NCI-H2107 treated with DMSO at 0.1 percent for 48 hours (cell line): ENCODE data around the gene LRRC75B.
"Not testable (repeated sequence)": the region's sequence is repeated elsewhere in the genome, so short reads cannot be mapped to it uniquely, and the experiment has no call there.

Experiments used
- DNase-seq: peaks from one replicate; lab custom pipeline; 2025; ENCODE audit not compliant: unreplicated experiment; lab: John Stamatoyannopoulos, UW

The LRRC75B gene

DNA sequence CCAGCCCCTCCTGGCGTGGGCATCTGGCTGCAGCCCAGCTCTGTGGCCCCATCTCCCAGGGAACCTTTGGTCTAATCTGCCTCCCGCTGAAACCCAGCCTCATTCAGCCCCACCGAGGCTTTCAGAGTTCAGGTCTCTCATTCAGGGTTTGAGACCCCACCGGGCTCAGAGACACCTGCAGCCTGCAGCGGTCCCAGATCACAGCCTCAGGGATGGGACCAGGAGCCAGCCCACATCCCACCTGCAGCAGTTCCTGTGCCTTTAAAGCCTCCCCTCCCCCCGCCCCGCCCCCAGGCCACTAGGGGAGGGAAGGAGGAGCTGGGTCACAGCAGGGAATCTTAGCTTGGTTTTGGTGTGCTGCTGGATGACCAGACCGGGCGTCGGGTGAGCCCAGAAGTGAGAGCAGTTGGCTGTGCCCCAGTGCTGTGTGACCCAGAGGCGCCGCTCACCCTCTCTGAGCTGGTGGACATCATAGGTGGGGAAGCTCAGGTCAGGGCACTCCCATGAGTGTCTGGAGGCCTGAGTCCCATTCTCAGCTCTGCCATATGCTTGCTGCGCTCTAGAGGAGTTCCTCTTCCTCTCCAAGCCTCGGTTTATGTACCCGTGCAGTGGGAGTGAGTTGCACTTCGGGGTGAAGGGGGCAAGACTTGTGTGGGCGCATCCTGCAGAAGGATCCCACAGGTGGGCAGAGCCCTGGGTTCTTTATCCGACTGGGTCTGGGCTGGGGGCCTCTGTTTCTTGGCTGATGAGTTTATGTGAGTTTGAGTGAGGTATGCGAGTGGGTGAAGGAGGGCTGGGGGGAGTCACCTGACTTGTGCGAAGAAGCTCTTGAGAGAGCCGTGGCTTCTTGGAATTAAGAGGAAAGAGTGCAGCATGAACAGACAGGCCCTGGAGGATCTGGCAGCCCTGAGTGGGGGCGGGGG, 10.2 kb upstream of the LRRC75B start, which contains the start of gene GGT1:
TSS of gene GGT1 (plus strand) at position 347 of the 923 bp plus-strand sequence. CDS start 7,889 bp downstream, outside the sequence.
- not testable (repeated sequence) for DNase-seq

DNA sequence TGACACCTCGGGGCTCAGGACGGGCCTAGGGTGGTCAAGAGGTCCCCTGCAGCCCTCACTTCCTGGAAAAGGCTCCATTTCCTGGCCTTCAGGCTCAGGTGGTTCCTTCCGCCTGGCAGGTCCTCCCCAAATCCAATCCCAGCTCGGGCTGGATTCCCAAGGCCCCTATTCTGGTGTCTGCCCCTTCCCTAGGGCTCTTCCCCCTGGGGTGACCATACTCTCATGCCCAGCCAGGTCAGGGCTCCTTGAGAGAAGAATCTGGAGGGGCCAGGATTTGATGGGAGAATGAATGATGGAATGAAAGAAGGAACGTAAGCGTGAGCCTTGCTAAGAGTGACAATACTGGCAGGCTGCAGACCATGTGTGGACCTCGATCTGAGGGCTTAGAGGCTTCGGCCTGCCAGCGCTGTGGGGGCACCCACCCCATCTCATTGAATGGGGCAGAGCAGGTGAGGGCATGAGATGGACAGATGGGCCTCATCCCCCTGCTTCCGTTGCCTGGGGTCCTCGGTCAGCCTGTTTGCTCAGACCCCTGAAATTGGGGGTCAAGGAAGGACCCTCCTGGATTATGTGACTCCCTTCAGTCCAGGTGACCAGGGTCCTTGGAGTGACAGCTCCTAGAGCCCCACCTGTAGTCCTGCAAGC, 9.4 kb upstream of the LRRC75B start:
- DNase-seq = not testable (repeated sequence)

GRCh38 chr22:24601217-24602104, 8.6 kb upstream of the LRRC75B start:
- no peak for DNase-seq

DNA sequence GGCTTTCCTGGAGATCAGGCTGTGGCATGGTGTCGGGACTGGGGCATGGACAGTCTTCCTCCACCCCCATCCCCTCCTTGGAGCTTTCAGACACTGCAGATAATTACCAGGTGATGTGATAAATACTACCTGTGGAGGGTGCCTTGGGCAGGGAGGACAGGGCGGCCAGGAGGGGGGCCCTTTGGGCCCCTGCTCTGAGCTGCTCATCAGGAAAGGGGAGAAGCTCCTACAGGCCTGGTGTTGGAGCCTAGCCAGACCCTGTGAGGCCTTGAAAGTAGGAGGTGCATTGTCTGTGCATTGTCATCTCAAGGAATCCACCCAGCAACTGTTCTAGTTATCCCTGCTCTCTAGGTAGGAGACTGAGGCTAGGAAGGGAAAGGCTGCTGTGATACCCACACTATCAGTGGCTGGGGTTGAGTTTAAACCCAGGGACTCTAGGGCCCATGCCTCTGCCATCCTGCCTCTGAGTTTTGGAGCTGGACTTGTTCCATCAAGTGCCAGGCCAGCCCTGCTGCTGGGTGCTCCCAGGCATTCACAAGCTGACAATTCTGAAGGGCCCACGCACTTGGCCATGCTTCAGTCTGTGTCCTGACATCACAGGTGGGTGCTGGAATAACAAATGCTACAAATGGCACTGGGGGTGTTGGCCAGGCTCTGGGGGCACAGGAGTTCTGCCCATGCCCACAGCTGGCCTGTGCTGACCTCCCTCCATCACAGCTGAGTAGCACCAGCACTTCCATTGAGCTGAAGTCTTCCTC, 7.3 kb upstream of the LRRC75B start:
- not testable (repeated sequence) for DNase-seq

DNA sequence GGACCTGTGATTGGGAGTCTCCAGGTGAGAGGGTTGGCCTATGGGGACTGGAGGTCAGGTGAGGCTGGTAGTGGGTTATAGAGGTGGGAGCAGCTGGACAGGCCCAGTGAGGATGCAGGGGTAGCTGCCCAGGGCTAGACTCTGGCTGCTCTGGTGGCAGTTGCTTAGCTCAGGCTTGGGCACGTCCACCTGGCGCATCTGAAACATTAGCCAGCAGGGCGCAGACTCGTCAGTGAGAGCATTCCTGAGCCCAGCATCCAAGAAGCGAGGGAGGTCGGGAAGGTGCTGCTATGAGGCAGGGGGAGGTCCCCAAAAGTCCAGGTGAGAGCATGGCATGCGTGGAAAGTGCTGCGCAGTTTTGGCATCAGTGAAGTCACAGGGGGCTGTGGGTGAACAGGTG, 6.6 kb upstream of the LRRC75B start:
- no peak for DNase-seq

DNA sequence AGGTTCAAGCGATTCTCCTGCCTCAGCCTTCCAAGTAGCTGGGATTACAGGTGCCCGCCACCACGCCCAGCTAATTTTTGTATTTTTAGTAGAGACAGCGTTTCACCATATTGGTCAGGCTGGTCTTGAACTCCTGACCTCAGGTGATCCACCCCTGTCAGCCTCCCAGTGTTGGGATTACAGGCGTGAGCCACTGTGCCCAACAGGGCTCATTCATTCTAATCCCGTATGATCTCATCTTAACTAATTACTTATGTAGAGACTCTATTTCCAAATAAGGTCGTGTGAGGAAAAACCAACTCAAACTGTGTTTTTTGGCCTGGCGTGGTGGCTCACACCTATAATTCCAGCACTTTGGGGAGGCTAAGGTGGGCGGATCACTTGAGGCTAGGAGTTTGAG, 4.2 kb upstream of the LRRC75B start:
- DNase-seq = not testable (repeated sequence)

GRCh38 chr22:24595863-24596262, 3.0 kb upstream of the LRRC75B start:
- no peak for DNase-seq

DNA sequence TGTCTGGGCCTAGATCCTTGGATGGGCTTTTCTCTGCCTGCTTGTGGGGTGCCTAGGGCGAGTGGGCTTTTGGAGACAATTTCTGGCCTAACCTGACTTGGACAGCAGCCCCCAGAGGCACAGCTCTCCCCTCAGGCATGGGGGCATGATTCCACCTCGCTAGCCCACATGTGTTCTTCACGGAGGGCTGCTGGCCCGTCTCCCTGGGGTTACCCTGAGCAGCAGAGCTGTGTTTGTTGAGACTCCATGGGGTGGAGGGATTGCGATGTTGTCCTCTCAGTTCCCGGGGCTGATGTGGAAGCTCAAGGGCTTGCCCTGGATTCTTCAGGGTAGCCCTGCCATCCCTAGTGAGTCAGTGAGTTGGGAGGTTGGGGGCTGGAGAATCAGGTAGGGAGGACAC, 2.4 kb upstream of the LRRC75B start:
- DNase-seq = no peak

- no peak for DNase-seq
Observed at GRCh38 chr22:24594569-24595120, 1.8 kb upstream of the LRRC75B start.

- DNase-seq = no peak
Observed at GRCh38 chr22:24593836-24594568, 1.1 kb upstream of the LRRC75B start.

DNA sequence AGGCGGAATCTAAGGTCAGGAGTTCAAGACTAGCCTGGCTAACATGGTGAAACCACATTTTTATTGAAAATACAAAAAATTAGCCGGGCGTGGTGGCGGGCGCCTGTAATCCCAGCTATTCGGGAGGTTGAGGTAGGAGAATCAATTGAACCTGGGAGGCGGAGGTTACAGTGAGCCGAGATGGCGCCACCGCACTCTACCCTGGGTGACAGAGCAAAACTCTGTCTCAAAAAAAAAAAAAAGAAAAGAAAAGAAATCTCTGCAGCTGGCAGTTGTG, 624 bp upstream of the LRRC75B start:
- DNase-seq = not testable (repeated sequence)

DNA sequence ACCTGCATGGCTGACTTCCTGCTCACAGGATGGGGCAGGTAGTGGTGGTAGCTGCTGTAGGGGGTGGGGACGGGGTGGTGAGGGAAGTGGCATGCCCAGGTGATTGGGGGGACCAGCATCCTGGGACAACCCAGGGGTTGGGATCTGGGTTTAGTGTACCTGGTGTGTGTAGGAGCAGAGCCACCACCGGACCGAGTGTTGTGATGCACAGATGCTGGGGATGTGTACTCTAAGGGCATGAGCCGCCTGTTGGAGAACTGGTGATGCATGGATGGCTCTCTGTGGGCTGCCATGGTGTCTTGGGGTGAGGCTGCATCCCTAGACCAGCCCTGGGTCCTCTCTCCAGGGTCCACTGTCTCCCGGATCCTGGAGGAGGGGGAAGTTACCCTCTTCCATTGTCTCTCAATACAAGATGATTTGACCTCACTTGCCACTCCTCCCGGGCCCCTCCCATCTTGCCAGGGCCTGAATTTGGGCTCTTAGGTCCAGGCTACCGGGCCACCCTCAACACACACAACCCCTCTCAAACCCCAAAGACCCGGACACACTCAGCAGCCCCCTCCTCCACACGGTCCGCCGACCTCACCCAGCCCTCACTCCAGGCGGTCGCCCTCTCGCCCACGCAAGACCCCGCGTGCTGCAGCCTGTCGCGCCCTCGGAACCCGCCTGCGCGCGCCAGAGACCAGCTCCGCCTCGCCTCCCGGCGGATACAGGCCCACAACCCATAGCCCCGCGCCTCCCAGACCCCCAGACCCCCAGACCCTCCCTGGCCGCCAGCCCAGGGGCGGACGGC, 619 bp downstream of the LRRC75B start:
- no peak for DNase-seq

GRCh38 chr22:24591286-24591830, 1.5 kb downstream of the LRRC75B start:
- DNase-seq = no peak

DNA sequence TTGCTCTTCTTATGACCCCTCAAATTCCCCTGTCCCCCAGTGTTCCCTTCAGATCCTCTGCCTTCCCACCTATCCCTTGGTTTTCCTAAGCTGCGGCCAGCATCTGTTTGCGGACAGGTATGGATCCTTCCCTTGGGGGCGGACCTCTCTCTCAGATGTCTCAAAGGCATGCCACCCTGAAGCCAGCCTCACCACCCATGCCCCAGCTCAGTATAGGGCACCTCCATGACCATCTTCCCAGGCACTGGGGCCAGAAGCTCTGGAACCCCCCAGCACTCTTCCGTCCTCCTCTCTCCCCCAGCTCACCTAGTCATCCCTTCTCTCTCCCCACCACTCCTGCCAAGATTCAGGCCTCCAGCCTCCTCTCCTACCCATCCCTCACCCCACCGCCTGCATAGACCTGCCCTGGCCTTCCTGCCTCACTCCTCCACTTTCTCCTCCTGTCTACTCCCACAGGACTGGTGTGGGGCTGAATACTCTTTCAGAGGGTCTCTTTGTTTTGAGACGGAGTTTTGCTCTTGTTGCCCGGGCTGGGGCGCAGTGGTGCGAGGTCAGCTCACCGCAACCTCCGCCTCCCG, 2.2 kb downstream of the LRRC75B start:
- no peak for DNase-seq

DNA sequence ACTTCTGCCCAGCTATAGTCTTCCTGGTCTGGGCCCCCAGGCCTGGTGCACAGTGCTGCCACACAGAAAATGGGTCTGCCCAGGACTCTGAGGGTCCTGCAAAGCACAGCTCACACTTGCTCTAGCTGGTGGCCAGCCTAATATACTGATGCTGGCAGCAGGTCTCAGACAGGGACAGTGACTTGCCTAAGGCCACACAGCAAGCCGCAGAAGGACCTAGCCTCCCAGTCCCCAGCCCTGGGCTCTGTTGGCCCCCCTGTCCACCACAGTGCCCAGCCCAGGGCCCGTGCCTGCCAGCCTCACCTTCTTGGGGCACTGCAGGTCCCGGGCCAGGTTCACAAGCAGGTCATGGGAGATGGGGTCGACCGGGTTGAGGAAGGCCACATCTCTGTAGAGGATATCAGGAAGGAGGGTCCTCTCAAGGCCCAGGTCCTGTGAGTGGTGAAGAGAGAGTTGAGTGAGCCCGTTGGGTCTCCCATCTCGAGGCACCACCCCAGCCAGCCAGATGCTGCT, 3.3 kb downstream of the LRRC75B start:
- no peak for DNase-seq

DNA sequence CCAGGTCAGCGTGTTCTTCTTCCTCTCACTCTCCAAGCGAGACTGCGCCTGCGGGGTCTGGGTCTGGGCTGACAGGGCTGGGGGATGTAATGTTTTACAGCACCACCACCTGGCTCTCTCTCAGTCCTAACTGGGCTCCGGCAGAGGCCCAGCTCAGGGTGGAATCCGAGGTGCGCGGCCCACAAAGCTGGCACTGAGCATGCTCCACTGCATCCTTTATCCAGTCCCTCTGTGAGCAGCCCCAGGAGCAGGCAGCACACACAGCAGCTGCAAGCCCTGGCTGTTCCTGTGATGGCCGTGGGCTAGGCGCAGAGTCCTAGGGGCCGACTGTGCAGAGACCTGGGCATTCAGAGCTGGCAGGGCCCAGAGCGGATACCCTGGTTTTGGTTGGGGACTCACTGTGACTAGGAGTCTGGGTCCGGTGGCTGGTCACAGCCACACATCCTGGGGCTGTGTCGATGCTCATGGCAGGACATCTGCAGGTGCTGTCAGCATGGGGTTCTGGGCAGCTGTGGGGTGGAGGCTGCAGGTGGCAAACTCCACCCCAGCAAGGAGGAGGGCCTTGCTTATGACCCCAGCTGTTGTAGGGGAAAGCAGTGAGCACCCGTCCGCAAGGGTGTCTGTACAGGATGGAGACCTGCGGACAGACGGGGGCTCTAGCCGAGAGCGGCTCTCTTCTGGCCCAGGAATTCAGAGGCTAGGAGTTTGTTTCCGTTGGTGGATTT, 4.0 kb downstream of the LRRC75B start:
- no peak for DNase-seq

GRCh38 chr22:24588381-24588756, 4.5 kb downstream of the LRRC75B start:
- DNase-seq = no peak
